Measurements from ENCODE around the gene MAMDC2.

Gene MAMDC2

GRCh38 chr9:70093095-70093494 is 49.4 kb downstream of the MAMDC2 start:
- DNase-seq (ENCODE audit: low read depth, low spot score): no peak
- H3K4me3 ChIP-seq (ENCODE audit: low read length): no peak overlapping the region

DNA sequence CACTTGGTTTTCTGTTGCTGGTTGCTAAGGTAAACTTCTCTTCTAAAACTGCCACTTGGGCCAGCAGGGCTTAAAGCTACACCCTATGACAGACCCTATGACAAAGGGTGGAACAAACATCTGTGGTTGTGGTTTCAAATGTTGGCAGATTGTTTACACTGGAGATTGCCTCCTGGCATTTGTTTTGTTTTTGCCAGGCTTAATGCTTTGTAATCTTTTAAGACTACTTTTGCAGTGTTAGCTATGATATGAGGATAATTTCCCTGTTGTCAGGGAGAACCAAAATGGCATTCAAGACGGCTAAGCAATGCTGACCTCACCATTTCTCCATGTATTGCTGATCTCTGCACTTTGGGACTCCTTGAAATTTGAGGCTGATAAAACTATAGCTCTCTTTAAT is 50.3 kb downstream of the MAMDC2 start:
- DNase-seq (ENCODE audit: low read depth, low spot score): no peak
- no peak overlapping the region for H3K4me3 ChIP-seq (ENCODE audit: low read length)

DNA sequence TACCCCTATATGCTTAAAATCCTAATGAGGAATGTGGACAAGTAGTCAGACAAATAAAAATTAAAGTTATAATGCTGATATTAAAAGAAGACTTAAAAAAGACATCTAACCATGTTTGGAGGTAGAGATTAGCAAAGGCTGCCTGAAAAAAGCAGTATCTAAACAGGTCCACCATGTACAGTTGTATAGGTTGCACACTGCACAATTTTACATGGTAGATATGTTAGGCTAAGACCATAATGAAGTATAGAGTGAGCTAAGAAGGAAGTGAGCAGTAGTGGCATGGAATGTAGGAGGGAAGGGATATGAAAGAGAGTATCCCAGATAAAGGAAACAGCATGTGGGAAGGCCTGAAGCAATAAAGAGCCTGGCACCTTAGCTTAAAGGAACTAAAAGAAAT is 51.1 kb downstream of the MAMDC2 start:
- no peak overlapping the region for H3K4me3 ChIP-seq (ENCODE audit: low read length)
- DNase-seq (ENCODE audit: low read depth, low spot score): no peak

- no peak for DNase-seq (ENCODE audit: low read depth, low spot score)
- H3K4me3 ChIP-seq (ENCODE audit: low read length): no peak overlapping the region
These were observed 53.5 kb downstream of the MAMDC2 start for GRCh38 chr9:70097187-70097586.

DNA sequence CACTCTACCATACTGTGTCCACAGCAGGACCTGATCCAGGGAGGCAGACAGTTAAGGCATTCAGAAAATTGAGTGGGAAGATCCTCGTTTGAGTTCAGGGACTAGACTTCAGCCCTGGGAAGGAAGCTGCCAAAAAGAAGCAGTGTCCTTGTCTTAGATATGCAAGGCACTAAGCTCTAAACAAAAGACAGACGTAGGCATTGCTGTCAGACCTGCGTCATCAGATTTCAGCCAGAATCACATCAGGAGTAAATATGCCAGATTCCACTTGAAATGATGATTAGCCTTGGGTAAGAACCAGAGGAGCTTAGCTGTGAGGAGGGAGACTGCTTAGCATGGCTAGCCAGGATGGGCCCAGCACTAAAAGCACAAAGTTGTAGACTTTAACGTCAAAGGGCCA is 56.7 kb downstream of the MAMDC2 start:
- DNase-seq (ENCODE audit: low read depth, low spot score): no peak
- H3K4me3 ChIP-seq (ENCODE audit: low read length): no peak overlapping the region

GRCh38 chr9:70101265-70101664 is 57.6 kb downstream of the MAMDC2 start:
- DNase-seq (ENCODE audit: low read depth, low spot score): no peak
- H3K4me3 ChIP-seq (ENCODE audit: low read length): no peak overlapping the region

GRCh38 chr9:70105147-70105546 is 61.5 kb downstream of the MAMDC2 start:
- no peak overlapping the region for H3K4me3 ChIP-seq (ENCODE audit: low read length)
- no peak for DNase-seq (ENCODE audit: low read depth, low spot score)

GRCh38 chr9:70106571-70106970 is 62.9 kb downstream of the MAMDC2 start:
- DNase-seq (ENCODE audit: low read depth, low spot score): no peak
- H3K4me3 ChIP-seq (ENCODE audit: low read length): no peak overlapping the region

GRCh38 chr9:70107558-70107957 is 63.9 kb downstream of the MAMDC2 start:
- no peak for DNase-seq (ENCODE audit: low read depth, low spot score)
- H3K4me3 ChIP-seq (ENCODE audit: low read length): no peak overlapping the region

GRCh38 chr9:70108181-70108580 is 64.5 kb downstream of the MAMDC2 start:
- DNase-seq (ENCODE audit: low read depth, low spot score): no peak
- no peak overlapping the region for H3K4me3 ChIP-seq (ENCODE audit: low read length)

- H3K4me3 ChIP-seq (ENCODE audit: low read length): no peak overlapping the region
- no peak for DNase-seq (ENCODE audit: low read depth, low spot score)
These were observed 66.8 kb downstream of the MAMDC2 start for GRCh38 chr9:70110194-70111041.

DNA sequence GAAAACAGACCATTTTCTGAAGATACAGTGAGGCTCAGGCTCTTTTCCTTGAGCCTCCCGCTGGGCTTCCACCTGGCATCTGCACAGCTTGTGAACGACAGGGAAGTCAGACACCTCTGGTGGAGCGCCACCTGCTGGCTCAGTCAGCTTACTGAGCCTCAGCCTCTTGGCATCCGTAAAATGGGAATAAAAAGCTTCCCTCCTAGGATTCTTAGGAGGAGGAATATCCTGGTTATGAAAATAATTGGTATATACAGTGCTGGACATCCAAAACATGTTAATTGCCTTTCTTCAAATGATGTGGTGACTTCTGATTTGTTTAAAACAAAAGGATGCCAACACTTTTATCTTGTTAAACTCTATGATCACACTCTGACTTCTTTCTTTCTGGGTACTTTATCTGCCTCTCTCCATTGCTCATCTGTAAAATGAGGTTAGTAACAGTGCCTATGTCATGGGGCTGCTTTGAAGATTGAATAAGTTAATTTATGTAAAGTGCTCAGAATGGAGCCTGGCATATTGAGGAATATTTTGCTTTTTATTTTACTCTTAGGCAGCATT is 67.5 kb downstream of the MAMDC2 start:
- H3K4me3 ChIP-seq (ENCODE audit: low read length): no peak overlapping the region
- peak; percentile 30 for DNase-seq (ENCODE audit: low read depth, low spot score)

- DNase-seq (ENCODE audit: low read depth, low spot score): no peak
- no peak overlapping the region for H3K4me3 ChIP-seq (ENCODE audit: low read length)
These were observed 68.1 kb downstream of the MAMDC2 start for GRCh38 chr9:70111641-70112236.

DNA sequence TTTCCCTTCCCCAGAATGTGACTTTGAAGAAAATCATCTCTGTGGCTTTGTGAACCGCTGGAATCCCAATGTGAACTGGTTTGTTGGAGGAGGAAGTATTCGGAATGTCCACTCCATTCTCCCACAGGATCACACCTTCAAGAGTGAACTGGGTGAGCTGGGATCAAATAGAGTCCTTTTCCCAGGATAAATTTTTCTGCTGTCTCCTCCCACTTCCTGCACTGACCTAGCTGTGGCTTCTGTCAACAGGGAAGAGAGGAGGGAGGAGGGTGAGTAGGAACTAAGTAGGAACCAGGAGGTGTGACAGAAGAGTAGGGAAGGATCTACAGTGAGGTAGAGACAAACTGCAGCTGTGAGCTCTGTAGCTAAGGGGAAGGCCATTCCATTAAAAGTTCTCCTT is 69.3 kb downstream of the MAMDC2 start:
- no peak for DNase-seq (ENCODE audit: low read depth, low spot score)
- H3K4me3 ChIP-seq (ENCODE audit: low read length): no peak overlapping the region

DNA sequence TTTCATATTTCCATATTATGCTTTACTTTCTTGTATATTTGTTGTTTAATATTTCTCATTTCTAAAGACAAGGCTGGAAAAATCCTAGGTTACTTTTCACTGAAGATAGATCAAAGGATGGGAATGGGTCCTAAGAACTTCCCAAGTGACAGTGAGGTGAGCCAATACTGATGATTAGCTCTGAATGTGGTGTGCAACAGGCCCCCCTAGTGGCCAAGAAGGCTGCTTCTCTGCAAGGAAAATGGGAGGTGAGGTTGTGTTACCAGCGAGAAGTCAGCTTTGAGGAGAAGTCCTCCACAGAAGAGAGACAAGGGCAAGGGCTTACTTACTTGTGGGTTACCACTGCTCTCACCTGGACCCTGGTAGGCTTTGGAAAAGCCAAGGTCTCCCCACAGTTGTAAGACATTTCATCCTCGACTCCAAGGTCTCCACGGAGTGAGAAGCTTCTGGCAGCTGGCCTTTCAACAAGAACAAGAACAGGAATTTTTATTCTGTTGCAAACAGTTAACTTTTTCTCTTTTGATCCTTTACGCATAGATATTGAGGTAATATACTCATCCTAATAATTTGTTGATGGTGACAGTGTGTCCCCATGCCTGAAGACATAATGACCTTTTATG is 69.9 kb downstream of the MAMDC2 start:
- no peak overlapping the region for H3K4me3 ChIP-seq (ENCODE audit: low read length)
- DNase-seq (ENCODE audit: low read depth, low spot score): peak; percentile 25

- no peak for DNase-seq (ENCODE audit: low read depth, low spot score)
- H3K4me3 ChIP-seq (ENCODE audit: low read length): no peak overlapping the region
These were observed 71.2 kb downstream of the MAMDC2 start for GRCh38 chr9:70114898-70115297.

GRCh38 chr9:70117835-70118319 is 74.2 kb downstream of the MAMDC2 start:
- no peak for DNase-seq (ENCODE audit: low read depth, low spot score)
- no peak overlapping the region for H3K4me3 ChIP-seq (ENCODE audit: low read length)

- no peak overlapping the region for H3K4me3 ChIP-seq (ENCODE audit: low read length)
- DNase-seq (ENCODE audit: low read depth, low spot score): no peak
These were observed 76.1 kb downstream of the MAMDC2 start for GRCh38 chr9:70119786-70120185.

DNA sequence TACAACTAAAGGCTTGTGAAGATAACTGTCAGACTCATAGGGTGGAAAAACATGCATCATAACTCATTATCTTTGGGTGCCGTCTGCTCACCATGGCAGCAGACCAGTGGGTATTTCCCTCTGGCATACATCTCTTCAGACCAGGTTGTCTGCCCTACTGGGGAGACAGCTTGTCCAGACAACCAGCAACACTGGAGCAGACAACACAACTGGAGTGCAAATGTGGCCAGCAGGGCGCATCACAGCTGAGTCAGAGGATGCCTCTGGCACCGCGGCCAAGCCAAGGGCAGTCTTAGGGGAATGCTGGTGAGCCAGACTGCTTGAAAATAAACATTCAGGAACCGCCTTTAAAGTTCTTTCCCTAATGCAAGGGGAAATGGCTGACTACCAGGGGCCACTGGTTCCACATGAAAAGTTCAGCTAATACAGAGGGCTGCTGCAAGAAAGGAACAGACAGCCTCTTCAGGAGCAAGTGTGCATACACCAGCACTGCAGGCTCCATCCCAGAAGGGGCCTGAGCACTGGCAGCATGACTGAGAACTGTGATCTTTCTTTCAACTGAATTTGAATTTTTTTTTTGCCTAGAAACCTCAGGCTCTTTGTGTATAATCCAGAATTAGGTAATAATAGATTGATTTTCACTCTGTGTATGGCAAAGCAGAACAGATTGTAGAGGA is 77.3 kb downstream of the MAMDC2 start:
- H3K4me3 ChIP-seq (ENCODE audit: low read length): no peak overlapping the region
- no peak for DNase-seq (ENCODE audit: low read depth, low spot score)
